Measurements from ENCODE around the gene SLCO6A1.
"Not testable (repeated sequence)": the region's sequence is repeated elsewhere in the genome, so short reads cannot be mapped to it uniquely, and the experiment has no call there.

Gene SLCO6A1, protein sequence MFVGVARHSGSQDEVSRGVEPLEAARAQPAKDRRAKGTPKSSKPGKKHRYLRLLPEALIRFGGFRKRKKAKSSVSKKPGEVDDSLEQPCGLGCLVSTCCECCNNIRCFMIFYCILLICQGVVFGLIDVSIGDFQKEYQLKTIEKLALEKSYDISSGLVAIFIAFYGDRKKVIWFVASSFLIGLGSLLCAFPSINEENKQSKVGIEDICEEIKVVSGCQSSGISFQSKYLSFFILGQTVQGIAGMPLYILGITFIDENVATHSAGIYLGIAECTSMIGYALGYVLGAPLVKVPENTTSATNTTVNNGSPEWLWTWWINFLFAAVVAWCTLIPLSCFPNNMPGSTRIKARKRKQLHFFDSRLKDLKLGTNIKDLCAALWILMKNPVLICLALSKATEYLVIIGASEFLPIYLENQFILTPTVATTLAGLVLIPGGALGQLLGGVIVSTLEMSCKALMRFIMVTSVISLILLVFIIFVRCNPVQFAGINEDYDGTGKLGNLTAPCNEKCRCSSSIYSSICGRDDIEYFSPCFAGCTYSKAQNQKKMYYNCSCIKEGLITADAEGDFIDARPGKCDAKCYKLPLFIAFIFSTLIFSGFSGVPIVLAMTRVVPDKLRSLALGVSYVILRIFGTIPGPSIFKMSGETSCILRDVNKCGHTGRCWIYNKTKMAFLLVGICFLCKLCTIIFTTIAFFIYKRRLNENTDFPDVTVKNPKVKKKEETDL

DNA sequence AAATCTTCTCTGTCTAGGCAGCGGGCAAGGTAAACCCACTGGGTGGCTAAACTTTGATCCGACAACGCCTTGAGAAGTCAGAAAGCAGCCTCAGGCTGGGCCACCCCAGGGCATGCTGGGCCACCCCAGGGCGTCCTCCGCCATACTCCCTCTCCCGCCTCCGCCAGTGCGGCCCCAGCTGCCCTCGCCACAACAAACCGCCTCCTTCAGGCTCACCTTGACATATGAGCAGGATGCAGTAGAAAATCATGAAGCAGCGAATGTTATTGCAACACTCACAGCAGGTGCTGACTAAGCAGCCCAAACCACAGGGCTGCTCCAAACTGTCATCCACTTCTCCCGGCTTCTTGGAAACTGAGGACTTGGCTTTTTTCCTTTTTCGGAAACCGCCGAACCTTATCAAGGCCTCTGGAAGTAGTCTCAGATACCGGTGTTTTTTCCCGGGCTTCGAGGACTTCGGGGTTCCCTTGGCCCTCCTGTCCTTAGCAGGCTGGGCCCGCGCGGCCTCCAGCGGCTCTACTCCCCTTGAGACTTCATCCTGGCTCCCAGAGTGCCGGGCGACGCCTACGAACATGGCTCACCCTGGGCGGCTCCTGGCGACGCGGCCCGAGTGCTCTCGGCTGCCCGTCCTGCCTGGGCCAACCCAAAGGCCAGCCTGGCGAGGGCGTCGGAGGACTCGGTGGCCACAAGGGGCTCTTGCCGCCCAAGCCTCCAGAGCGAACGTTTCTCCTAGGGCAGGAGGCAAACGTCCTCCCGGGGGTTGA, at the start of gene SLCO6A1:
SLCO6A1 (minus strand) TSS at position 731 of the 764 bp plus-strand sequence; CDS start at position 574, 157 bp downstream.
- in situ Hi-C loops (cut with HindIII; ENCODE audit: low sequenced_read_pairs) = no loop called here

DNA sequence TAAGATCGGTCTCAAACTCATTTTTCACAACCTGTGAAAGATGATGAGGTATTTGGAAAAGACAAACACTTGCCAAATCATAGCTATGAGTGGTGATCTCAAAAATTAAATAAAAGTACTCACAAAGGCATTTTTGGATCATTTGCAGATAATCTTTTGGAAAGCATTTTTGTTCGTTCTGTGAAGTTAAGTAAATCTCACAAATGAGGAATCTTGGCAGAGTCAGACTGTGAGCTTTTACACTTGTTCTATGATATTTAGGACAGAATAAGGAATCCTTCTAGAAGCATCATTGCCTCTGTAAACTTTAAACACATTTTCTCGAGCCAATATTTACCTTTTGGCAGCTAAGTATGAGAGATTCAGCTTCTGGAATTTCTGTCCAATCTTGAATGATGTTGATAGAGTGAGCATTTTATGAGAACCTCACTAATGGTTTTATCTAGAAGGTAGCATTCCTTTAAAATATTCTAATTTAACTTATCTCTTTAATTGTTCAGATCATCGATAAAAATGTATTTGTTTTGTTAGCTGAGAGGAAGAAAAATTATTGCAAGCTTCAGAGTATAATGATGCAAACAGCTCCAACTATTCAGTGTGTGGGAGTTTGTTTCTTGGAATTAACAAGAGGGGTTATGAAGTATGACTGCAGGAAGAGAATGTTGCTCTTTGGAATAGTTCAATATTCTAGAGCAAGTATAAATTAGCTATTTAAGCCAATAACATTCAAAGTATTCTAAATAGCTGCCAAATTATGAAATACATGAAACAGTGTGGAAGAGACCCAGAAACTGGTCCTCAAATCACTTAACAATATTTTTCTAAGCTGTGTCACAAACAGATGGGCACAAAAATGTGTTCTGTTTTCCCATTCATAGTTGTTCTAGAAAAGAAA, 48.6 kb upstream of the SLCO6A1 start:
- in situ Hi-C loops (cut with HindIII; ENCODE audit: low sequenced_read_pairs) = no loop called here

DNA sequence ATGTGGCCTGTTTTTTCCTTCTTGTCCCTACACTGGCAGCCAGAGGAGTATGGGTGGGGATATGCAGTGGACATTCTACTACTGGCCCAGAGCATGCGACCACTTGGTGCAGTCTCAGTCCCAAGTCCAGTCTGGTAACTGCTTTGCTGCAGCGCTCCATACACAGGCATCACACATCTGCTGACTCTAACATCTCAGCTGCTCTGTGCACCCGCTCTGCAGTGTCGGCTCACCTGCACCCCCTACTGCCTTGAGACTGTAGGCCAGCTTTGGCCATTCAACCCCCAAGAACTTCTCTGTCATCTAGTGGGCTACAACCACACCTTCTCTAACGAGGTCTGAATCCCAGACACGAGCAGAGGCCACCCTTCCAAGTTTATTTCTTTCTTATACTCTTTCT, 46.4 kb upstream of the SLCO6A1 start:
- in situ Hi-C loops (cut with HindIII; ENCODE audit: low sequenced_read_pairs) = no loop called here

DNA sequence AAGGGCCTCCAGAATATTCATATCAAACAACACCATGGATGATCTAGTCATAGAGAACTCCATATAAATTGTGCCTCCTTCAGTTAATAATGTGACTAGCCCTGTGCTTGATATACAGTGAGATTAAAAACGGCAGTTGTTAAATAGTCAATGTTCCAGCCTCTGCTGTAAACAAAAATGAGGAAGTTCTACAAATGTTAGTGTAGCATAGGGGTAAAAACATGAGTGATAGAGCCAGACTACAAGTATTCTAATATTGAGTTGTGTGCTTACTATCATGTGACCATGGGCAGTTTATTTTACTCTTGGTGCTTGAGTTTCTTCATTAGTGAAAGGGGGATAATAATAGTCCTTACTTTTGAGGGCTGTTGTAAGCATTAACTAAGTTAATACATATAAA, 43.3 kb upstream of the SLCO6A1 start:
- in situ Hi-C loops (cut with HindIII; ENCODE audit: low sequenced_read_pairs) = no loop called here

DNA sequence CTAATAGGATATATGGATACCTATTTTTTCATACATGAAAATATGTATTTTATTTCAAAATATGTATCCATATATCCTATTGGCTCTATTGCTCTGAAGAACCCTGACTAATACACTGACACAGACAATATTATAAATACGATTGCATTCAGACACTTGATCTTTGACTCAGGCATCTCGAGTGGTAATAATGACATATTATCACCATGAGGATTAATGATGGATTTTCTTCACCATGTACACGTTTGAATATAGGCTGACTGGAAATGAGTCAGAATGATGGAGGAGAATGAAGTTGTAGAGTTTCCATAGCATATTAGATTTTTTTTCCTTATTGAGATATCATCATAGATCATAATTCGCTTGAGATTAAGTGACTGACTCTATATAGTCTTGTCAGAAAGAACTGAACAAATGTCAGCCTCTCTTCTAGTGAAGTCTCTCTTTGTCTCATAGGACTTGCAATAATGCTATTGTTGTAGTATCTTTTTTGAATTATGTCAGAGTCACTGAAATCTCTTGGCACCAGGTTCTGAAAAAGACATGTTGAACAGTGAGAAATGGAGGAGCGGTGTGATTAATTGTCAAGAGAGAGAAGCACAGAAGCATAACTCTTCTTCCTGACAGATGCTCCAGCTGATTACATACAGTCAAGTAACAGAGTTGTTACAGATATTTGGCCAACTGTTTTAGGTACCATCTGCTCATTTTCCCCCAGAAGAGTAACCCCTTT, 41.4 kb upstream of the SLCO6A1 start:
- in situ Hi-C loops (cut with HindIII; ENCODE audit: low sequenced_read_pairs) = no loop called here

DNA sequence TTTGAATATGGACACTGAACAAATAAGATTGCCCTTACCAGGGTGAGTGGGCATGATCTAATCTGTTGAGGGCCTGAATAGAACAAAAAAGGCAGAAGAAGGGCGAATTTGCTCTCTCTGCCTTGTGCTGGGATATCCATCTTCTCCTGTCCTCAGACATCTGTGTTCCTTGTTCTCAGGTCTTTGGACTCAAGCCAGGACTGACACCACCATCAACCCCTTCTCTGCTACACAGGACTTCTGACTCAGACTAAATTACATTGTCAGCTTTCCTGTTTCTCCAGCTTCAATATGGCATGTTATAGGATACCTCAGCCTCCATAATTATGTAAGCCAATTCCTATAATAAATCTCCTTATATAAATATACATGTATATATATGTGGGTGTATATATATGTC, 40.8 kb upstream of the SLCO6A1 start:
- in situ Hi-C loops (cut with HindIII; ENCODE audit: low sequenced_read_pairs) = no loop called here

DNA sequence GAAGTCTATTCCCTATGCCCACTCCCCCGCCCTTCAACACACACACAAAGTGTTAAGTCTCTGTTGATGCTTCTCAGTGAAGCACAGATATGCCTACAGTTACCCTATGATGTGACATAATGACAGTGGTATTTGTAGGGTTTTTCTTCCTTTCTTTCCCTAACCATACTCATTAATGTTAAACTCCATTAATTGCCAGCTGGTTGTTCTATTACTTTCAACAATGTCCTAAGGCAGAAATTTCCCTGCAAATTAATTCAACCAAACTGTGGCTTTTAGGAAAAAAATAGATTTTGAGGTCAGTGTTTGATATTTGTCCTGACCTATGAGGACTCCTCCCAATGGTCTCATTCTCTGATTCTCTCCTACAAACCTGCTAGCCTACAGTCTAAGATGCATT, 38.2 kb upstream of the SLCO6A1 start:
- in situ Hi-C loops (cut with HindIII; ENCODE audit: low sequenced_read_pairs) = no loop called here

DNA sequence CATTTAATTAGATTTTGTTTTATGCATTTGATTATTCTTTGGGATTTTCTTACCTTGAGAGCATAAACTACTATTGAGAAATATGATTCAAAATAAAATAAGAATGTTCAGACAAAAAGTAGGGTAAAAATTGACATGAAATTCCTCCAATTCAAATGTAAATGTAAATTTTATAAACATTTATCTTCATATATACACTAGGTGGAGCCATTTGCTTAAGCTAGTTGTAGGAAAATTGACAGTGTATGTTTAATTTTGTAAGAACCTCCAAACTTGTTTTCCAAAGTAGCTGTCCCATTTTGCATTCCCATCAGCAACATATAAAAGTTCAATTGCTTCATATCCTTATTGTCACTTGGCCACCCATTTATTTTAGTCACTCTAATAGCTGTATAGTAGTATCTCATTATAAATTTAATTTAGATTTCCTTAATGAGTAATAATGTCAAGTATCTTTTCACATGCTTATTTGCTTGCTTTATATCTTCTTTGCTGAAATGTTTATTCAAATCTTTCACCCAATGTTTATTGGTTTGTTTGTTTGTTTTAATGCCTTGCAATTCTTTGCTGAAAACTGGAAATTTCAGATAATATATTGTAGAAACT, 37.6 kb upstream of the SLCO6A1 start:
- in situ Hi-C loops (cut with HindIII; ENCODE audit: low sequenced_read_pairs) = no loop called here

DNA sequence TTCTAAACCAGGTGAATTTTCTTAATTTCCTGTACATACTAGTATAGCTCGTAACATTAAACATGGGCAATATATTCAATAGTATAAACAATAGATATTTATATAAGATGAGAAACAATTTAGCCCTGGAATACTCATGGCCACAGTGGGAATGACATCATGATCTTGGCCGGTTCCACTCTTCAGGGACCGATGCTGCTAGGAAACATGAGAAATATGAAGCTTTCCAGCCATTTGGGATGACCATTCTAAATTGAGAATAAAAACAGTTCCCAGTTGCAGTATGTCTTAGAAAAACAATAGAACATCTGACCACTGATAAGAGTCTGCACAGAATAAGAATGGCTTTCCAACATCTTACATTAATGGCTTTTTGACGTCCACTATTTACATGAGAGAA, 33.3 kb upstream of the SLCO6A1 start:
- in situ Hi-C loops (cut with HindIII; ENCODE audit: low sequenced_read_pairs) = no loop called here

DNA sequence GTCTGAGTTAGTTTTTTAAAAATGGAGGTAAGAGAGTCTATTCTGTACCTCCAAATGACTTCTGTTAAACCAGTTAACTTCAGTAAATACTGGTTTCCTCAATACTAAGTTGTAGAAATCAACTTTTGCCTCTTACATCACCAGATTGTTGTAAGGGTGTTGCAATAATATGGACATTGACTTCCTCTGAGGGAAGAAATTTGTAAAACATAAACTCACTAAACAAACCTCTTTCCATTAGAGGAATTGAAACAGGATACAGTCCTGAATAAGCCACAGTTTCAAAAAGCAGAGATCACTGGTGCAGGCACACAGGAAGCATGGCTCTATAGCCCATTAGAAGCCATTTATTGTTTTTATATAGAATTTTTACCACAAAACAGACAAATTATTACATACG, 32.7 kb upstream of the SLCO6A1 start:
- in situ Hi-C loops (cut with HindIII; ENCODE audit: low sequenced_read_pairs) = no loop called here

DNA sequence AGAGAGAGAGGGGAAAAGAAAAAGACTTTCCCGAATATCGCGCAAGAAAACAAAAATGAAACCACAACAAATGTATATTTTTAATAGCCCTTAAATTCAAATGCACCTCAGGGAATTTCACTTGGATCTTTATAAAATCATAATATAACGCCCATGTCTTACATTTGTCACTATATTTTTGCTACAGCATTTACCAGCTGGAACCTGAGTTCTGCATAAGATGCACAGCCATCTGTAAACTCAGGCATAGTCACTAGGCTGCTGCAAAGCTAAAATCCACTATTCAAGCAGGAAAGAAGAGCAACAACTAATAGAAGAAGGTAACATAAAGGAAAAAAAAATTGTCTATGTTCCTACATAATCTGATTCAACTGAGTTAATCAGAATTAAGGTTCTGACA, 30.6 kb upstream of the SLCO6A1 start:
- in situ Hi-C loops (cut with HindIII; ENCODE audit: low sequenced_read_pairs) = no loop called here

DNA sequence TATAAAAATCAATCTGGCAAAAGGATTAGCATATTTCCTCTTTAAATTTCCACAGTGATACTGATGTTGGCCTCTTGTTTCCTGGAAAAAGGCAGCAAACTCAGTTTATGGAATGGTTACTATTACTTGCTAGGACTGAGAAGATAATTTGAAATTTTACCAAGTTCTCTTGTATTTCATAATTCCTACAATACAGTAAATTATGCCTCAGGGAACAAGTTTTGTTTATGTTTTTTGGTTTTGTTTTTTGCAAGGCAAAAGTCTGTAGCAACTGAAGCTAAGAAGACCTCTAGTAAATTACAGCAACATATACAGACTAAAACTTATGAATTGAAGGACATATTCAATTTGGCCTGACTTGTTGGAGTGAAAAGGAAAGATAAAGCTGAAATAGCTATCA, 30.2 kb upstream of the SLCO6A1 start:
- in situ Hi-C loops (cut with HindIII; ENCODE audit: low sequenced_read_pairs) = no loop called here

DNA sequence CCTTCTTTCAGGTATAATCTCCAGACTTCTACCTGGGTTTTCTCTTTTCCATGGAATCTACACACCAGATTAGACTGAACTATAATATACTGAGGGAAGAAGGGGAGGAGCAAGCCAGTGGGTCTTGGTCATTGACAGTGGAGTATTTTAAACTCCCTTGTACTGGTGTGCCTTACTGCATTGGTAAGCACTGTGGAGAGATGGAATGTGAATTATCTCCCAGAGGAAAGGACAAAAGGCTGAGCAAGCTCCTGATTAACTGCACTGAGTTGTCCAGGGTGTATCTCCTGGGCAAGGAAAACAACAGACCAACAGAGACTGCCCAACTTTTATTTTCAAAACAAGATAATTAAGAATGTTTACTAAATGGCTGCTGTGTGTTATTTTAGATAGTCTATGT, 29.8 kb upstream of the SLCO6A1 start:
- in situ Hi-C loops (cut with HindIII; ENCODE audit: low sequenced_read_pairs) = no loop called here

DNA sequence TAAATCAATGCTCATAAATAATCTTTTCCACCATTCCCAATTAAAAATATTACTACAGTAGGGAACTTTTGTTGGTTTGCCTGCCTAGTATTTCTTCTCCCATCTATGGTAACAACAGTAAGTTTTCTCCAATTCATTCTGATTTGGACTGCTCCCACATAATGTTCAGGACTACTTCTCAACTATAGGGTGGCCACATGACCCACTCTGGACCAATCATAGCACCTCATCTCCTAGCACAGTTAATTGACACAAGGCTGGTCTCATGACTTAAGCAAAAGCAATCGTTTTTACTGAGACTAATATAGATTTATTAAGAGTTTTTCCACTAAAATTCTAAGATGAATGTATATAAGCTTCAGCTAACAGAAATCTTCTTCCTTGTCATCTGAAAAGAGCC, 28.7 kb upstream of the SLCO6A1 start:
- in situ Hi-C loops (cut with HindIII; ENCODE audit: low sequenced_read_pairs) = no loop called here

DNA sequence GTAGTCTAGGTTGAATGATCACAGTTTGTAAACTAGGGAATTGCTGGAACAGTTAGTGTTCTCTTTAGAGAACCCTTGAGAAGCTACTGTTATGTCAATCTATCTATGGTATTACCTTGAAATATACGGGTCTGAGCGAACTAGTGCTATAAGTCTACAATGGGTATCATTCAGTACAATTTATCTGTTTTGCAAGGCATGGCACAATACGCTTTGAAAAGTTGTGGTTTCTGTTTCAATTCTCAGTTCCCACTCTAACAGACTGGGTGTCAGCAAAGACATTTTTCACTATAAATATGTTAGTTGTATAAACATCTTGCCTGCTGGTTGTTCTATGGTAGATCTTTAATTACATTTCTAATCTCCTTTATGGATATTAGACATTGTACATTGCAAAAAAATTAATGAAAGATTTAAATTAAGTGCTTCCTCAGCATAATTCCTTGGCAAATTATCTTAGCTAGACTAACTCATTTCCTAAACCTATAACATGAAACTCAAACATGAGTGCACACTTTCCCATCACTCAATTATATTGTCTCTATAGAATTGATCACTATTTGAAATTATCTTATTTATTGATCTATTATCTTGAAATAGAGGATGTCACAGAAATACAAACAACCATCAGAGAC, 24.9 kb upstream of the SLCO6A1 start:
- in situ Hi-C loops (cut with HindIII; ENCODE audit: low sequenced_read_pairs) = no loop called here

DNA sequence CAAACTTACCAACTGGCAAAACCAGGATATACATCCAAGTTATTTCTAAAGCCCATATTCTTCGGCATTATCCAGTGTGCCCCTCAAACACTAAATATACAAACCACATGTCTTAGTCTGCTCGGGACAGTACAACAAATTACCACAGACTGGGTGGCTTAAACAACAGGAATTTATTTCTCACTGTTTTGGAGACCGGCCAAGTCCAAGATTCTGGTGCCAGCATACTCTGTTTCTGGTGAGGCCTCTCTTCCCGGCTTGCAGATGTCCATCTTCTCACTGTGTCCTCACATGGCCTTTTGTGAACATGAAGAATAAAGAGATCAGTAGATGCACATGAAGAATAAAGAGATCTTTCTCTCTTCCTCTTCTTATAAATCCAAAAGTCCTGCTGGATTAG, 12.9 kb upstream of the SLCO6A1 start:
- in situ Hi-C loops (cut with HindIII; ENCODE audit: low sequenced_read_pairs) = no loop called here

DNA sequence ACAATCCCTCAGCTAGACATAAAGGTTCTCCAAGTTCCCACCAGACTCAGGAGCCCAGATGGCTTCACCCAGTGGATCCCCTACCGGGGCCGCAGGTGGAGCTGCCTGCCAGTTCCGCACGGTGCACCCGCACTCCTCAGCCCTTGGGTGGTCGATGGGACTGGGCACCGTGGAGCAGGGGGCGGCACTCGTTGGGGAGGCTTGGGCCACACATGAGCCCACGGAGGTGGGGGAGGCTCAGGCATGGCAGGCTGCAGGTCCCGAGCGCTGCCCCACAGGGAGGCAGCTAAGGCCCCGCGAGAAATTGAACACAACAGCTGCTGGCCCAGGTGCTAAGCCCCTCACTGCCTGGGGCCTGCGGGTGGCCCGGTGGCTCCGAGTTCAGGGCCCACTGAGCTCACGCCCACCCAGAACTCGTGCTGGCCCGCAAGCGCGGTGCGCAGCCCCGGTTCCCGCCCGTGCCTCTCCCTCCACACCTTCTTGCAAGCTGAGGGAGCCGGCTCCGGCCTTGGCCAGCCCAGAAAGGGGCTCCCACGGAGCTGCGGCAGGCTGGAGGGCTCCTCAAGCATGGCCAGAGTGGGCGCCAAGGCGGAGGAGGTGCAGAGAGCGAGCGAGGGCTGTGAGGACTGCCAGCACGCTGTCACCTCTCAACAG, 7.4 kb downstream of the SLCO6A1 start:
- in situ Hi-C loops (cut with HindIII; ENCODE audit: low sequenced_read_pairs) = not testable (repeated sequence)

DNA sequence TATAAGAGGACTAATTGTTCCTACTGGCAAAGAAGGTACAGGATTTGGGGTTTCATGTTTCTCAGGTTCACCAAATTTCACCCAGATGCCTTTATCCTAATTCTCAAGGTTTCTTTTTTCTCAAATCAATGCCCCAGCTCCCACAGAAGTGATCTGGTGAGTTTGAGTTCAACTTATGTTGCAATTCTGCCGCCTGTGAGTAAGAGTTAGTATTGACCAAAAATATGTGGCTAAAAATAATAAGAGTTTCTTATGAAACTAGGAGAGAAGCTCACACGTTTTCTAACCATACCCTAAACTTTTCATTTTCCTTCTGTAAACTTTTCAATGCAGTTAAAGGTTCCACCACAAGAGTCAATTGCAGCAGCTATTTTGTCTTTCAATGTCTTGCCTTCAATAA, 15.1 kb downstream of the SLCO6A1 start:
- in situ Hi-C loops (cut with HindIII; ENCODE audit: low sequenced_read_pairs) = no loop called here
